Ishikawa (cell line): ENCODE measurements around the gene ARFGAP3.

ENCODE experiments used
- CEBPB ChIP-seq: IDR thresholded peaks from 2 replicates; pipeline ENCODE4 v1.6.1; 2012
- CREB1 ChIP-seq: IDR thresholded peaks from 2 replicates; pipeline ENCODE4 v1.6.1; 2012; ENCODE audit warnings: low read depth
- EGR1 ChIP-seq: IDR thresholded peaks from 2 replicates; pipeline ENCODE4 v1.6.1; 2012
- EP300 ChIP-seq: IDR thresholded peaks from 2 replicates; pipeline ENCODE4 v1.6.1; 2012; ENCODE audit warnings: borderline replicate concordance
- FOXM1 ChIP-seq: IDR thresholded peaks from 2 replicates; pipeline ENCODE4 v1.6.1; 2012; ENCODE audit warnings: low read depth, borderline replicate concordance
- MAX ChIP-seq: IDR thresholded peaks from 2 replicates; pipeline ENCODE4 v1.6.1; 2012
- NFIC ChIP-seq: IDR thresholded peaks from 2 replicates; pipeline ENCODE4 v1.6.1; 2012
- RAD21 ChIP-seq: IDR thresholded peaks from 2 replicates; pipeline ENCODE4 v1.6.1; 2012; ENCODE audit warnings: low read depth
- REST ChIP-seq: IDR thresholded peaks from 2 replicates; pipeline ENCODE4 v1.6.1; 2012; ENCODE audit warnings: low read depth, mild to moderate bottlenecking
- TAF1 ChIP-seq: IDR thresholded peaks from 2 replicates; pipeline ENCODE4 v1.6.1; 2012; ENCODE audit warnings: low read depth, mild to moderate bottlenecking
- TCF12 ChIP-seq: IDR thresholded peaks from 2 replicates; pipeline ENCODE4 v1.6.1; 2012; ENCODE audit warnings: low read depth
- TEAD4 ChIP-seq: IDR thresholded peaks from 2 replicates; pipeline ENCODE4 v1.6.1; 2012
- USF1 ChIP-seq: IDR thresholded peaks from 2 replicates; pipeline ENCODE4 v1.6.1; 2012
- YY1 ChIP-seq: IDR thresholded peaks from 2 replicates; pipeline ENCODE4 v1.6.1; 2012; ENCODE audit warnings: low read depth
- ZBTB7A ChIP-seq: IDR thresholded peaks from 2 replicates; pipeline ENCODE4 v1.6.1; 2012; ENCODE audit warnings: low read depth

ARFGAP3 gene

GRCh38 chr22:42808521-42808920 lies 48.6 kb downstream of the ARFGAP3 start:
- no peak for TF ChIP-seq CREB1
- no peak for TF ChIP-seq CEBPB
- no peak for TF ChIP-seq USF1
- TF ChIP-seq TEAD4: no peak
- TF ChIP-seq MAX: no peak
- no peak for TF ChIP-seq YY1
- no peak for TF ChIP-seq NFIC
- no peak for TF ChIP-seq TCF12
- TF ChIP-seq TAF1: no peak
- TF ChIP-seq EP300: no peak
- TF ChIP-seq RAD21: no peak
- TF ChIP-seq REST: no peak
- TF ChIP-seq FOXM1: no peak
- TF ChIP-seq EGR1: no peak
- TF ChIP-seq ZBTB7A: no peak

- TF ChIP-seq TCF12 (no peak), NFIC (no peak), USF1 (no peak), CREB1 (no peak), YY1 (no peak), CEBPB (no peak), ZBTB7A (no peak), RAD21 (no peak), TEAD4 (no peak), EP300 (no peak), MAX (no peak), TAF1 (no peak), EGR1 (no peak), FOXM1 (no peak), REST (no peak)
These were observed 49.9 kb downstream of the ARFGAP3 start for GRCh38 chr22:42807185-42807584.

GRCh38 chr22:42805998-42806830 lies 50.9 kb downstream of the ARFGAP3 start:
- TF ChIP-seq MAX: no peak
- no peak for TF ChIP-seq USF1
- TF ChIP-seq REST: no peak
- TF ChIP-seq FOXM1: no peak
- TF ChIP-seq YY1: no peak
- no peak for TF ChIP-seq EP300
- no peak for TF ChIP-seq NFIC
- no peak for TF ChIP-seq CREB1
- no peak for TF ChIP-seq TAF1
- no peak for TF ChIP-seq CEBPB
- no peak for TF ChIP-seq ZBTB7A
- no peak for TF ChIP-seq RAD21
- no peak for TF ChIP-seq TEAD4
- TF ChIP-seq TCF12: no peak
- no peak for TF ChIP-seq EGR1
